SK-N-SH (cell line): Measurements from ENCODE around the gene TSPAN31. TPM values are rescaled to one million over a fixed set of nuclear protein-coding genes. Genes with fewer than 3 reads are reported as not detected.

ENCODE experiments used
- CTCF ChIA-PET: fragments of 300-600, 350-600 bp; formaldehyde crosslinking; extraction: SDS; loops from one replicate; lab custom pipeline; 2021; lab: Yijun Ruan, JAX
- POLR2A ChIA-PET: fragments of 350-600 bp; sonication (Branson Sonifier 250); formaldehyde crosslinking; extraction: SDS; loops from one replicate; lab custom pipeline; 2020; ENCODE audit warnings: antibody characterized with exemption, inconsistent platforms; lab: Yijun Ruan, JAX
- DNase-seq: peaks from one replicate; pipeline ENCODE4 v3.0.0; 2012
- H2AFZ ChIP-seq: fragments of 200-600 bp; sonication (generic); 2 replicates; pipeline ENCODE4 v1.8.1; 2016; ENCODE audit warnings: antibody characterized with exemption, mild to moderate bottlenecking, low read depth
- H3F3A ChIP-seq: fragments of 200-600 bp; sonication (generic); replicated peaks from 2 replicates; pipeline ENCODE3; 2016; ENCODE audit warnings: antibody characterized with exemption, mild to moderate bottlenecking; ENCODE audit not compliant: insufficient read depth
- H3K27ac ChIP-seq, 2 experiments: fragments of 200-500 bp in 1 of 2; fragments of 200-600 bp in 1 of 2; sonication (Bioruptor generic) in 1 of 2; sonication (generic), shearing (Covaris generic) in 1 of 2; 2 replicates each; pipeline versions ENCODE4 v1.5.1 to v1.6.1; 2014 to 2016; ENCODE audit warnings: low read depth in 2 of 2, inconsistent platforms in 1 of 2, low read length in 1 of 2, mild to moderate bottlenecking in 1 of 2, mixed read lengths in 1 of 2
- H3K27me3 ChIP-seq: fragments of 200-600 bp; sonication (generic), shearing (Covaris generic); 2 replicates; pipeline ENCODE4 v1.6.1; 2016; ENCODE audit warnings: mixed run types; ENCODE audit not compliant: insufficient read depth
- H3K36me3 ChIP-seq, 2 experiments: fragments of 200-500 bp in 1 of 2; fragments of 200-600 bp in 1 of 2; sonication (Bioruptor generic) in 1 of 2; sonication (generic) in 1 of 2; replicated peaks in 1 of 2; 2 replicates each; pipeline versions ENCODE3 to v1.5.1; 2014 to 2016; ENCODE audit warnings: low read length in 1 of 2, mild to moderate bottlenecking in 1 of 2; ENCODE audit not compliant: insufficient read depth in 2 of 2, control insufficient read depth in 1 of 2
- H3K4me1 ChIP-seq, 2 experiments: fragments of 200-500 bp in 1 of 2; fragments of 200-600 bp in 1 of 2; sonication (Bioruptor generic) in 1 of 2; sonication (generic), shearing (Covaris generic) in 1 of 2; 2 replicates each; pipeline versions ENCODE4 v1.5.1 to v1.6.1; 2014 to 2016; ENCODE audit warnings: low read depth in 1 of 2, low read length in 1 of 2, mixed run types in 1 of 2; ENCODE audit not compliant: insufficient read depth in 2 of 2, control insufficient read depth in 1 of 2
- H3K4me2 ChIP-seq: fragments of 200-600 bp; sonication (generic), shearing (Covaris generic); 2 replicates; pipeline ENCODE4 v1.6.1; 2017; ENCODE audit warnings: mixed run types
- H3K4me3 ChIP-seq, 2 experiments: fragments of 200-500 bp in 1 of 2; fragments of 200-600 bp in 1 of 2; sonication (Bioruptor generic) in 1 of 2; sonication (generic), shearing (Covaris generic) in 1 of 2; 2 replicates each; pipeline versions ENCODE4 v1.5.1 to v1.8.1; 2014 to 2016; ENCODE audit warnings: low read depth in 2 of 2, inconsistent platforms in 1 of 2, low read length in 1 of 2, mild to moderate bottlenecking in 1 of 2, mixed read lengths in 1 of 2, moderate library complexity in 1 of 2
- H3K79me2 ChIP-seq: fragments of 200-600 bp; sonication (generic); 2 replicates; pipeline ENCODE4 v1.8.1; 2017; ENCODE audit warnings: mild to moderate bottlenecking; ENCODE audit not compliant: insufficient read depth
- H3K9ac ChIP-seq: fragments of 200-600 bp; sonication (generic); 2 replicates; pipeline ENCODE4 v1.6.1; 2017; ENCODE audit warnings: mixed run types
- H3K9me2 ChIP-seq: fragments of 200-600 bp; sonication (generic); 2 replicates; pipeline ENCODE4 v1.6.1; 2017; ENCODE audit warnings: mixed run types
- H3K9me3 ChIP-seq: fragments of 200-600 bp; sonication (generic); 2 replicates; pipeline ENCODE4 v1.6.1; 2017; ENCODE audit warnings: mixed run types, mild to moderate bottlenecking, moderate library complexity
- H4K20me1 ChIP-seq: fragments of 200-600 bp; sonication (generic); 2 replicates; pipeline ENCODE4 v1.6.1; 2017; ENCODE audit warnings: mild to moderate bottlenecking, mixed run types; ENCODE audit not compliant: insufficient read depth
- CHD2 ChIP-seq: fragments of 150-350 bp; IDR thresholded peaks from 2 replicates; pipeline ENCODE4 v1.6.1; 2018; ENCODE audit warnings: low read length; ENCODE audit not compliant: partially characterized antibody
- ELF1 ChIP-seq: IDR thresholded peaks from 2 replicates; pipeline ENCODE4 v1.4.0; 2012
- EZH2phosphoT487 ChIP-seq: fragments of 200-600 bp; sonication (generic); IDR thresholded peaks from 2 replicates; pipeline ENCODE4 v1.6.1; 2017; ENCODE audit warnings: low read depth, mixed run types, mild to moderate bottlenecking, antibody characterized with exemption, moderate library complexity, borderline replicate concordance
- FOXJ3 ChIP-seq: sonication (generic); formaldehyde crosslinking; IDR thresholded peaks from 2 replicates; pipeline ENCODE4 v1.5.1; 2020; ENCODE audit warnings: mild to moderate bottlenecking, missing genetic modification reagents
- FOXM1 ChIP-seq: IDR thresholded peaks from 2 replicates; pipeline ENCODE4 v1.4.0; 2012; ENCODE audit warnings: low read depth, mild to moderate bottlenecking
- GABPA ChIP-seq: IDR thresholded peaks from 2 replicates; pipeline ENCODE4 v1.4.0; 2012; ENCODE audit warnings: low read depth, mild to moderate bottlenecking
- MEF2A ChIP-seq: IDR thresholded peaks from 2 replicates; pipeline ENCODE4 v1.4.0; 2012; ENCODE audit warnings: low read depth, borderline replicate concordance
- MXI1 ChIP-seq: IDR thresholded peaks from 2 replicates; pipeline ENCODE4 v1.6.1; 2012; ENCODE audit warnings: mild to moderate bottlenecking, low read depth, low read length, improper control_type of control experiment
- NFIC ChIP-seq: IDR thresholded peaks from 2 replicates; pipeline ENCODE4 v1.4.0; 2012; ENCODE audit warnings: borderline replicate concordance
- NRF1 ChIP-seq: IDR thresholded peaks from 2 replicates; pipeline ENCODE4 v1.6.1; 2012; ENCODE audit warnings: low read depth, mild to moderate bottlenecking, low read length
- POLR2AphosphoS5 ChIP-seq: IDR thresholded peaks from 2 replicates; pipeline ENCODE4 v1.6.1; 2012; ENCODE audit warnings: low read depth, low read length
- RFX5 ChIP-seq: IDR thresholded peaks from 2 replicates; pipeline ENCODE4 v1.6.1; 2012; ENCODE audit warnings: mild to moderate bottlenecking, improper control_type of control experiment, low read length
- RXRA ChIP-seq: IDR thresholded peaks from 2 replicates; pipeline ENCODE4 v1.4.0; 2012; ENCODE audit warnings: low read depth, mild to moderate bottlenecking, borderline replicate concordance
- SMC3 ChIP-seq: IDR thresholded peaks from 2 replicates; pipeline ENCODE4 v1.6.1; 2012; ENCODE audit warnings: low read depth, low read length, improper control_type of control experiment
- WGBS: methylation state at CpG from one replicate; pipeline ENCODE4 v1.1.6; 2017; ENCODE audit warnings: low lambda C conversion rate; 5-methylcytosine and 5-hydroxymethylcytosine counted together
- polyA plus RNA-seq, 3 experiments: library from polyadenylated mRNA; depleted of rRNA; stranded (reverse); fragments of >200 nt; gene quantifications; 2 replicates each; pipeline ENCODE4 v1.2.3, GENCODE V29; 2012
- TF ChIP-seq, protein P1 (sequence below): IDR thresholded peaks from 2 replicates; pipeline ENCODE4 v1.4.0; 2012; ENCODE audit warnings: low read depth, borderline replicate concordance
- TF ChIP-seq, protein P2 (sequence below): IDR thresholded peaks from 2 replicates; pipeline ENCODE4; 2012
- TF ChIP-seq, protein P3 (sequence below): fragments of 200-600 bp; sonication (generic); IDR thresholded peaks from 2 replicates; pipeline ENCODE4 v1.6.1; 2017; ENCODE audit warnings: antibody characterized with exemption, mild to moderate bottlenecking, moderate library complexity

TSPAN31 gene
- polyA plus RNA-seq, 1 of the 3 experiments (the other 2 are of a cell fraction): 36.8 TPM

DNA sequence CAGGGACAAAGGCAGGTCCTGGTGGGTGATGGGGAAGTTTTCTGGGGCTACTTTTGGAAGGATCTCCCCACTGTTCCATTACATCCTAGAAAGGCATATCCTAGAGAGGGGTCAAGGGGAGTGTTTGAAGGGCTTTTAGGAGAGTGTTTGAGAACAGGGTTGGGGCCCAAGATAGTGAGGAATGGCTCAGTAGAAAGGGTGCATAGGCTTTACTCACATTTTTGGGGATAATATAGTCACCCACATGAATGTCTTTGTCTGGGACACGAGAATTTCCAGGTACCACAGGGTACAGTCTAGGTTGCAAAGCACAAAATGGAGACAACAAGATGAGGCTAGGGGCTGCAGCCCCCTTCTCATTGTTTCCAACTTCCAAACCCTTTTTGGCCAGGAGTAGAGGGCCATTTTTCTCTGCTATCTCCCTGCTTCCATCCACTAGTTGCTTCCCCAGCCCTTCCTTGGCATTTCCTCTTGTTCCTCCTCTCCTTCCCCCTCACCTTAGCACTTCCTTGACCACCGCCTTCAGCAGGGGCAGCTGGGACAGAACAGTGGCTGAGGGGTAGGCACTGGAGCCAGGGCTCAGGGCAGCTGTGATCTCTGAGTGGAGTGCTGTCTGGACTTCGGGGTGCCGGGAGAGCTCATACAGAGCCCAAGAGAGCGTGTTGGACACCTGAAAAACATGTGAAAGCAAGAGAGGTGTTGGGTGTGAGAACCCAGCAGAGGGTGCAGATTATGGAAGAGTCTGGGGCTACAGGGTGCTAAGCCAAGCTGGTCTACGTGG is 19.2 kb downstream of the TSPAN31 start:
- H3K27me3 ChIP-seq: no peaks in the 10 kb centered on the region; the same call in 1 of the 2 replicates

DNA sequence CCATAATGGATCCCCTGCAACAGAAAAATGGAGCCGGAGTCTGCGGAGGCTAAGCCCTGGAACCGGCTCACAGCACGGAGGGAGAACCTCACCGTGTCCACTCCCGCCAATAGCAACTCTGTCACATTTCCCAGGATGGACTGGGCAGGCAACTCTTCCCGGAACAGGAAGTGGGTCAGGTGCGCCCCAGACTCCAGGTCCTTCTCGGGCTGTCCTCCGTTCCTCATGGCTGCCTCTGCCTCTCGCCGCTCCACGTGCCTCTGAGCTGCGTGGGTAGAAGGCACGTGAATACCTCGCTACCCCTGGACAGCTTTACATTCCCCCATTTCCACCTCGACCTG is 19.8 kb downstream of the TSPAN31 start:
- POLR2A ChIA-PET: no interaction called here
- CTCF ChIA-PET: interaction anchor here (0.9 to 1.3 kb wide), 5 partner anchors 8 to 551 kb away, joined by 3 to 5 read pairs (median 3); partner anchors contain the start of gene MARCHF9
- H2AFZ ChIP-seq: no peak overlapping the region

More for the DNA sequence above, 19.2 kb downstream of the TSPAN31 start:
- Histone ChIP-seq H3K9me3 (no peaks in the 10 kb centered on the region), H3K9me2 (no peaks in the 10 kb centered on the region), H3K36me3 (peaks cover 5 to 15% of the 10 kb centered on the region in 2 experiments), H3K79me2 (no peaks in the 10 kb centered on the region), H3K4me1 (peaks cover 0 to 24% of the 10 kb centered on the region in 2 experiments; a peak in 1 of 4 replicates), H3K4me2 (no peak overlapping the region), H3K9ac (no peak overlapping the region), H2AFZ (no peak overlapping the region), H3F3A (peaks cover 10% of the 10 kb centered on the region), H3K27ac (no peak overlapping the region), H4K20me1 (peaks cover 7% of the 10 kb centered on the region), H3K4me3 (no peak overlapping the region)
- 84% methylated on average over 6 of the region's 6 CpGs for WGBS
- ChIA-PET POLR2A (interaction anchor here (0.7 kb wide), 1 partner anchor 8 kb away, joined by 5 read pairs; the partner anchor contains the start of genes EEF1AKMT3 and METTL1), CTCF (interaction anchor here (0.9 to 1.3 kb wide), 5 partner anchors 8 to 550 kb away, joined by 3 to 5 read pairs (median 3); partner anchors contain the start of gene MARCHF9)
- TF ChIP-seq RFX5 (no peak), POLR2AphosphoS5 (no peak), ELF1 (no peak), FOXJ3 (CRISPR knock-in tag) (no peak), MXI1 (no peak), SMC3 (no peak), FOXM1 (no peak), EZH2phosphoT487 (no peak), CHD2 (no peak)
- TF ChIP-seq, protein P1, sequence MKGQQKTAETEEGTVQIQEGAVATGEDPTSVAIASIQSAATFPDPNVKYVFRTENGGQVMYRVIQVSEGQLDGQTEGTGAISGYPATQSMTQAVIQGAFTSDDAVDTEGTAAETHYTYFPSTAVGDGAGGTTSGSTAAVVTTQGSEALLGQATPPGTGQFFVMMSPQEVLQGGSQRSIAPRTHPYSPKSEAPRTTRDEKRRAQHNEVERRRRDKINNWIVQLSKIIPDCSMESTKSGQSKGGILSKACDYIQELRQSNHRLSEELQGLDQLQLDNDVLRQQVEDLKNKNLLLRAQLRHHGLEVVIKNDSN: no peak
- DNase-seq: no peak

More for the DNA sequence above, 19.8 kb downstream of the TSPAN31 start:
- H3K9ac ChIP-seq: no peak overlapping the region
- peaks cover 0 to 24% of the 10 kb centered on the region in 2 experiments; a peak in 1 of 4 replicates for H3K4me1 ChIP-seq
- H3K27me3 ChIP-seq: no peaks in the 10 kb centered on the region; the same call in 1 of the 2 replicates
- H3K27ac ChIP-seq: no peak overlapping the region
- peaks cover 5 to 16% of the 10 kb centered on the region in 2 experiments for H3K36me3 ChIP-seq
- 0 out of 2 replicates have a peak overlapping the region, but pooled peaks have one; percentile 55 for H3K4me2 ChIP-seq
- no peak for DNase-seq
- no peaks in the 10 kb centered on the region for H3K9me2 ChIP-seq
- no peaks in the 10 kb centered on the region for H3K79me2 ChIP-seq
- H3K9me3 ChIP-seq: no peaks in the 10 kb centered on the region
- 48% methylated on average over 12 of the region's 17 CpGs for WGBS
- H3K4me3 ChIP-seq: peak overlapping the region in 1 of 2 experiments; percentile 34; a peak in 2 of 4 replicates
- peaks cover 4% of the 10 kb centered on the region for H3F3A ChIP-seq
- peaks cover 4% of the 10 kb centered on the region for H4K20me1 ChIP-seq
- no peak for TF ChIP-seq RXRA
- TF ChIP-seq, protein P2, sequence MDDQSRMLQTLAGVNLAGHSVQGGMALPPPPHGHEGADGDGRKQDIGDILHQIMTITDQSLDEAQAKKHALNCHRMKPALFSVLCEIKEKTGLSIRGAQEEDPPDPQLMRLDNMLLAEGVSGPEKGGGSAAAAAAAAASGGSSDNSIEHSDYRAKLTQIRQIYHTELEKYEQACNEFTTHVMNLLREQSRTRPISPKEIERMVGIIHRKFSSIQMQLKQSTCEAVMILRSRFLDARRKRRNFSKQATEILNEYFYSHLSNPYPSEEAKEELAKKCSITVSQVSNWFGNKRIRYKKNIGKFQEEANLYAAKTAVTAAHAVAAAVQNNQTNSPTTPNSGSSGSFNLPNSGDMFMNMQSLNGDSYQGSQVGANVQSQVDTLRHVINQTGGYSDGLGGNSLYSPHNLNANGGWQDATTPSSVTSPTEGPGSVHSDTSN: no peak
- TF ChIP-seq ELF1: no peak
- no peak for TF ChIP-seq MXI1
- TF ChIP-seq NRF1: no peak
- TF ChIP-seq, protein P3, sequence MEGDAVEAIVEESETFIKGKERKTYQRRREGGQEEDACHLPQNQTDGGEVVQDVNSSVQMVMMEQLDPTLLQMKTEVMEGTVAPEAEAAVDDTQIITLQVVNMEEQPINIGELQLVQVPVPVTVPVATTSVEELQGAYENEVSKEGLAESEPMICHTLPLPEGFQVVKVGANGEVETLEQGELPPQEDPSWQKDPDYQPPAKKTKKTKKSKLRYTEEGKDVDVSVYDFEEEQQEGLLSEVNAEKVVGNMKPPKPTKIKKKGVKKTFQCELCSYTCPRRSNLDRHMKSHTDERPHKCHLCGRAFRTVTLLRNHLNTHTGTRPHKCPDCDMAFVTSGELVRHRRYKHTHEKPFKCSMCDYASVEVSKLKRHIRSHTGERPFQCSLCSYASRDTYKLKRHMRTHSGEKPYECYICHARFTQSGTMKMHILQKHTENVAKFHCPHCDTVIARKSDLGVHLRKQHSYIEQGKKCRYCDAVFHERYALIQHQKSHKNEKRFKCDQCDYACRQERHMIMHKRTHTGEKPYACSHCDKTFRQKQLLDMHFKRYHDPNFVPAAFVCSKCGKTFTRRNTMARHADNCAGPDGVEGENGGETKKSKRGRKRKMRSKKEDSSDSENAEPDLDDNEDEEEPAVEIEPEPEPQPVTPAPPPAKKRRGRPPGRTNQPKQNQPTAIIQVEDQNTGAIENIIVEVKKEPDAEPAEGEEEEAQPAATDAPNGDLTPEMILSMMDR: no peak
- no peak for TF ChIP-seq MEF2A
- TF ChIP-seq NFIC: no peak
- TF ChIP-seq GABPA: no peak
- TF ChIP-seq, all 33 proteins: peak for 0
